Stomach smooth muscle (tissue), 2 donors: Measurements from ENCODE around the gene COL9A2.
"Not testable (repeated sequence)": the region's sequence is repeated elsewhere in the genome, so short reads cannot be mapped to it uniquely, and the experiment has no call there.

Experiments
- H3K27ac ChIP-seq: one replicate; pipeline ENCODE4 v1.7.0; 2013; ENCODE audit warnings: mild to moderate bottlenecking, low read length, inconsistent platforms
- H3K27me3 ChIP-seq, 2 donors: one replicate each; pipeline ENCODE4 v1.7.0; 2013; ENCODE audit warnings: low read length in 2 of 2; ENCODE audit not compliant: insufficient read depth in 2 of 2, control insufficient read depth in 1 of 2
- H3K36me3 ChIP-seq, 2 donors: one replicate each; pipeline ENCODE4 v1.7.0; 2013; ENCODE audit warnings: low read length in 2 of 2; ENCODE audit not compliant: control insufficient read depth in 2 of 2, insufficient read depth in 2 of 2
- H3K4me1 ChIP-seq: one replicate; pipeline ENCODE4 v1.7.0; 2013; ENCODE audit warnings: low read length; ENCODE audit not compliant: control insufficient read depth, insufficient read depth
- H3K4me3 ChIP-seq, 2 donors: one replicate each; pipeline ENCODE4 v1.7.0; 2013; ENCODE audit warnings: low read length in 2 of 2
- H3K9ac ChIP-seq, 2 donors: one replicate each; pipeline ENCODE4 v1.7.0; 2013; ENCODE audit warnings: low read length in 2 of 2, mild to moderate bottlenecking in 1 of 2
- H3K9me3 ChIP-seq, 2 donors: one replicate each; pipeline ENCODE4 v1.7.0; 2013; ENCODE audit warnings: low read length in 2 of 2; ENCODE audit not compliant: control insufficient read depth in 2 of 2
- donor health status: healthy.
- donor health status: Pancreatic carcinoma.

The COL9A2 gene

GRCh38 chr1:40350391-40350790, 33.3 kb upstream of the COL9A2 start:
- Histone ChIP-seq H3K4me1 (no peaks in the 10 kb centered on the region), H3K9ac (no peak overlapping the region), H3K27ac (no peak overlapping the region), H3K27me3 (no peaks in the 10 kb centered on the region), H3K9me3 (no peaks in the 10 kb centered on the region), H3K4me3 (no peak overlapping the region), H3K36me3 (no peaks in the 10 kb centered on the region)

DNA sequence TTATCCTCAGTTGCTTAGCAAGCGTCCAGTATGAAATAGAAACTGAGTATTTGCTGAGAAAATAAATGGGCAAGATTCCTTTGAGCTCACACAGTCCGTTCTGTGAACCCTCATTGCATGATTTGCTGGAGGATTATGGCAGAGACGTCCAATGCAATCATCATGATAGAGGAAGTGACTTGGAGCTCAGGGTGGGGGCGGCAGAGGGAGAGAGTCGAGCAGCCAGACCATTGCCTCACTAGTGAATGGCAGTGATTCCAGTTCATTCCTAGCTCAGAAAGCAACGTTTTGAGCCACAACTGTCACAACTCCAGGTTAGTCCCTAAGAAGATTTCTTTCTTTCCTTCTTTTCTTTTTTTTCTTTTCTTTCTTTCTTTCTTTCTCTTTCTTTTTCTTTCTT, 27.5 kb upstream of the COL9A2 start:
- no peaks in the 10 kb centered on the region for H3K9me3 ChIP-seq
- H3K4me3 ChIP-seq, result no peak overlapping the region
- peaks cover 0 to 5% of the 10 kb centered on the region in 2 donors for H3K27me3 ChIP-seq
- no peak overlapping the region for H3K9ac ChIP-seq
- no peak overlapping the region for H3K27ac ChIP-seq
- no peaks in the 10 kb centered on the region for H3K36me3 ChIP-seq
- no peaks in the 10 kb centered on the region for H3K4me1 ChIP-seq

DNA sequence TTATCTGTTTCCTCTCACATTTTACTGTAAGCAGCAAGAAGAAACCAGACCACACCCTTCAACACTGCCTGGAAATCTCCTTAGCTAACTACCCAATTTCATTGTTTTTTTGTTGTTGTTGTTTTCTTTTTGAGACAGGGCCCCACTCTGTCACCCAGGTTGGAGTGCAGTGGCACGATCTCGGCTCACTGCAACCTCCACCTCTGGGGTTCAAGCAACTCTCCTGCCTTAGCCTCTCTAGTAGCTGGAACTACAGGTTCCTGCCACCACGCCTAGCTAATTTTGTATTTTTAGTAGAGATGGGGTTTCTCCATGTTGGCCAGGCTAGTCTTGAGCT, 25.3 kb upstream of the COL9A2 start:
- not testable (repeated sequence) for H3K9me3 ChIP-seq, H3K36me3 ChIP-seq, H3K27ac ChIP-seq, H3K4me3 ChIP-seq, H3K9ac ChIP-seq, H3K27me3 ChIP-seq, H3K4me1 ChIP-seq

DNA sequence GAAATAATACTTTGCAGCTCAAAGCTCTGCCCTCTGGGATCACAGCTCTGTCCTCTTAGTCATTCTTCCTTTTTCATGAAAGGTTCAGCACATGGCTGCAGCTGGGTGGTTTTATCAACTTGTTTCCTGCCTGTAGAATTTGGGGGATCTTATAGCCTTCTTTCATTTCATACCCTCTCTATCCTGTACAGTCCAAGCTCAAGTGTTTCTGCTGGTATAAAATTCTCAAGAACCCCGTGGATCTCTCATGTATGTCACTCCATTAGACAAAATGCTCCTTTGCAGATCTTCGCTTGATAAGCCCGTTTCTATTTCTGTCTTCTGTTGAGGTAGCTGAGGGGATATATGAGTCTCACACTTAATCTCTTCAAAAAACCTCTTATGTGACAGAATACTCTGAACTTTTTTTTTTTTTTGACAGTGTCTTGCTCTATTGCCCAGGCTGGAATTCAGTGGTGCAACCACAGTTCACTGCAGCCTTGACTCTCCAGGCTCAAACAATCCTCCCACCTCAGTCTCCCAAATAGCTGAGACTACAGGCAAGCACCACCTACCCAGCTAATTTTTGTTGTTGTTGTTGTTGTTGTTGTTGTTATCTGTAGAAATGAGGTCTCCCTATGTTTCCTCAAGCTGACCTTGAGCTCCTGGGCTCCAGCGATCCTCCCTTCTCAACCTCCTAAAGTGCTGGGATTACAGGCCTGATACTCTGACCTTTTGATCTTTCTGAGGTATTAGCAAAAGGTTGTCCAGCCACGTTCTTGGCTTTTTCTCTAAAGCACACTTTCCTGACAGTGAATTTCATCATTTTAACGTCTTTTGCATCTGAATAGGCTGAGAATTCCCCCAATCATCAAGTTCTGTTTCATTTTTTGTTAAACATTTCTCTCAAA, 24.6 kb upstream of the COL9A2 start:
- Histone ChIP-seq H3K27ac (no peak overlapping the region), H3K9me3 (no peaks in the 10 kb centered on the region), H3K4me1 (no peaks in the 10 kb centered on the region), H3K4me3 (no peak overlapping the region), H3K27me3 (peaks cover 0 to 5% of the 10 kb centered on the region in 2 donors), H3K36me3 (no peaks in the 10 kb centered on the region), H3K9ac (no peak overlapping the region)

DNA sequence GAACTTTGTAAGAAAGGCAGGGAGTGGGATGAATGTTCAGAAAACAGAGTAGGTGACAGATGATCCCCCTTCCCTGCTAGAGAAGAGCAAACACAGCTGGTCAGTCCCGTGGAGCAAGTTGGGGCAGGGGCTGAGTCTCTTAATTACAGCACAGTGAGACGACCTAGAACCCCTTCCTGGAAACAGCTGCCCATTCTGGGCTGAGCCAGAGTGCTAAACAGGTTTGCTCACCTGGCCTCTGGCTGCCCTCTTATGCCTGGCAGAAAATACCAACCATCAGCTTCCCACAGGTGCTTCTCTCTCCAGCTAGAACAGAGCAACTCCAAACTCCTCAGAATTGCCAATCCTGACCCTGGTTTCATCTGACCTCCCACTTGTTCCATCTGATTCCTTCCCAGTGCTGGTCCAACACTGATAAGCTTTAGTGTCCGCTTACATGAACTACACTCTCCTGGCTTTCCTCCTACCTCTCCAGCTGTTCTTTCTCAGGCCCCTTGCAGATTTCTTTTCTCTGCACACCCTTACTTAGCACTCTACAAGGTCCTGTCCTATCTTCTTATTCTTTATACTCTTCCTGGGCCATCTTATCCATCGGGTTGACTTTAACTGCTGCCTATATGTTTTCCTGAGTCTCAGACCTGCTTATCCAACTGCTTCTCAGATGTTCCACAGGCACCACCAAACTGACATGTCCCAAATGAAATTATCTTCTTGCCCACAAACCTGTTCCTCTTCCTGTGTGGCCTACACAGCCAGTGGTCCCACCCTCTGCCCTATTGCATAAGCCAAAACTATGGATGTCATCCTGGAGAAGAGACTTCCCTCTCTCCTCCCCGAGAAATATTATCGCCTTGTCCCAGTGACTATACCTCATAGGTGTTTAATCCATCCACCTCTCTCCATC, 22.6 kb upstream of the COL9A2 start:
- Histone ChIP-seq H3K4me3 (no peak overlapping the region), H3K36me3 (no peaks in the 10 kb centered on the region)

DNA sequence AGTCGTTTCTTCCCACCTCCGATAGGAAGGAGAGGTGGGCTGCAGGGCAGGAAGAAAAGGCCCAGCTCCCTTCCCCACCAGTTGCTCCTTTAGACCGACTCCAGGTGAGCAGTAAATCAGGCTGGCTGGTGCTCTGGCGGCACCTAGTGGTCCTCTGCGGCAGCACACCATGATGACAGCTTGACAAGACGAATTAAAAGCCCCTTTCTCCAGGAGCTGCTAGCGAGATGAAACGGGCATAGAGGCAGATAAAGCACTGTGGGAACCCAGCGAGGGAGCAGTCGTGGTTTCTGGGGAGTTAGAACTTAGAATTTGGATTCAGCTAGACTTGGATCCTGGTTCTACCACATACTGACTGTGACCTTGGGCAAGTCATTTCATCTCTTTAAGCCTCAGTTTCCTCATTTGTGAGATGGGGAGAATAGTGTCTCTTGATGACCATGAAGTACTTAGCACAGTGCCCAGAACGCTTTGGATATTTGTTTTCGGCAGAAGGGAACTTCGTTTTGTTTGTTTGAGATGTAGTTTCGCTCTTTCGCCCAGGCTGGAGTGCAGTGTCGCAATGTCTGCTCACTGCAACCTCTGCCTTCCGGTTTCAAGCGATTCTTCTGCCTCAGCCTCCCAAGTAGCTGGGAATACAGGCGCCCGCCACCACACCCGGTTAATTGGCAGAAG, 21.8 kb upstream of the COL9A2 start:
- Histone ChIP-seq H3K36me3 (no peaks in the 10 kb centered on the region), H3K9me3 (no peaks in the 10 kb centered on the region), H3K4me1 (no peaks in the 10 kb centered on the region), H3K27me3 (peaks cover 0 to 3% of the 10 kb centered on the region in 2 donors), H3K4me3 (no peak overlapping the region), H3K27ac (no peak overlapping the region), H3K9ac (no peak overlapping the region)

More for the DNA sequence above, 22.6 kb upstream of the COL9A2 start:
- no peaks in the 10 kb centered on the region for H3K4me1 ChIP-seq
- no peak overlapping the region for H3K9ac ChIP-seq
- H3K9me3 ChIP-seq, result no peaks in the 10 kb centered on the region
- H3K27me3 ChIP-seq, result peaks cover 0 to 5% of the 10 kb centered on the region in 2 donors
- H3K27ac ChIP-seq, result no peak overlapping the region

GRCh38 chr1:40337443-40337842, 20.4 kb upstream of the COL9A2 start:
- H3K27me3 ChIP-seq, result peaks cover 0 to 3% of the 10 kb centered on the region in 2 donors
- no peak overlapping the region for H3K9ac ChIP-seq
- H3K27ac ChIP-seq, result no peak overlapping the region
- no peaks in the 10 kb centered on the region for H3K9me3 ChIP-seq
- no peaks in the 10 kb centered on the region for H3K36me3 ChIP-seq
- no peak overlapping the region for H3K4me3 ChIP-seq
- no peaks in the 10 kb centered on the region for H3K4me1 ChIP-seq

DNA sequence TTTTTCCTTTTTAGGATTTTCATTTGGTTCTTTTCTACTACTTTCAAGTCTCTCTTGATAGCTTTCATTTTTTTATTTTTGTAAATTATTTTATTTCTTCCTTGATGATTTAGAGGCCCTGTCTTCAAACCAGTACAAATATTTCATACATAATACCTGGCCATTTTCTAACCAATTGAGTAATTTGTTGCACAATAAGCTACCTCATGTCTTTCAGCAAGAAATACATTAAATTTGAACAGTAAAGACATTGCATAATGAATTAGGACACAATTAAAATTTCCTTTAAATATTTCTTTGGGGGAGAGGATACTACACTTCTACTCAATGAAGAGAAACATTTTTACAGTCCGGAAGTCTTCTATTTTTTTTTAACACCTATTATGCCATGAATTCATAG, 15.6 kb upstream of the COL9A2 start:
- Histone ChIP-seq H3K27ac (no peak overlapping the region), H3K9ac (no peak overlapping the region), H3K4me3 (no peak overlapping the region), H3K9me3 (no peaks in the 10 kb centered on the region), H3K4me1 (no peaks in the 10 kb centered on the region), H3K36me3 (no peaks in the 10 kb centered on the region), H3K27me3 (no peaks in the 10 kb centered on the region)

- not testable (repeated sequence) for H3K27me3 ChIP-seq, H3K9me3 ChIP-seq, H3K36me3 ChIP-seq, H3K4me3 ChIP-seq, H3K27ac ChIP-seq, H3K4me1 ChIP-seq, H3K9ac ChIP-seq
Observed at GRCh38 chr1:40331403-40331802, 14.3 kb upstream of the COL9A2 start.

DNA sequence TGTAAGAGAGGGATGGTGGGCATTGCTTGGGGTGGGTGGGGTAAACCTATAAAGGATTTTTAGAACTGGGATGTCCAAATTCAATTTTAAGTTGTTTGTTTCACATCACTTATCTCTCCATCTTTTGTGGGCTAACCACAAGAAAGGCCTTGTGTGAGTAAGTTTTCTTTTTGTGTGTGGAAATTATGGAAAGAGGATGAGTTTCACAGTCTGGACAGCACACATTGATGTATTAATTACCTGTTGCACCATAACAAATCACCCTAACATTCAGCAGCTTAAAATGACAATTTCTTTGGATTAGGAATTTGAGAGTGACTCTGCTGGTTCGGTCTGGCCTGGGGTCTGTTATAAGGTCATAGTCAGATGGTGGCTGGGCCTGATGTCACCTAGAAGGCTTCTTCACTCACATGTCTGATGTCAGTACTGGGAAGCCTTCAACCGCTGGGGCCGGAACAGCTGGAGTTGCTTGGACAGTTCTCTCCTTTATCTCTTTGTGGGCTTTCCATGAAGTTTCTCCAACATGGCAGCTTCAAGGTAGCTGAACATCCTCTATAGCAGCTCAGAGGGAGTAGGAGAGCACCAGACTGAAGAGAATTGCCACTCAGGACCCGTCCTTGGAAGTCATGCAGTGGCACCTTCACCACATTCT, 2.0 kb upstream of the COL9A2 start:
- Histone ChIP-seq H3K36me3 (no peaks in the 10 kb centered on the region), H3K9ac (no peak overlapping the region), H3K9me3 (no peaks in the 10 kb centered on the region), H3K4me3 (no peak overlapping the region), H3K4me1 (peaks cover 26% of the 10 kb centered on the region), H3K27me3 (peaks cover 21 to 28% of the 10 kb centered on the region in 2 donors), H3K27ac (no peak overlapping the region)
